Thyroid gland (tissue), 4 donors: Measurements from ENCODE around the gene DMD. TPM values are rescaled to one million over a fixed set of nuclear protein-coding genes. Genes with fewer than 3 reads are reported as not detected.
"Not testable (repeated sequence)": the region's sequence is repeated elsewhere in the genome, so short reads cannot be mapped to it uniquely, and the experiment has no call there.

Experiments
- DNase-seq, 2 donors: peaks; one replicate each; pipeline ENCODE4 v3.0.0-alpha.2; 2019
- H3K27ac ChIP-seq, 3 donors: fragments of 200-600 bp; sonication (generic); 1 replicate in 2 of 3; 2 replicates in 1 of 3; pipeline ENCODE4 v1.5.1; 2016 to 2019; ENCODE audit warnings: mild to moderate bottlenecking in 1 of 3, moderate library complexity in 1 of 3
- H3K27me3 ChIP-seq: fragments of 200-600 bp; sonication (generic); one replicate; pipeline ENCODE4 v1.5.1; 2019
- H3K36me3 ChIP-seq, 2 donors: fragments of 200-600 bp; sonication (generic); one replicate each; pipeline ENCODE4 v1.5.1; 2016 to 2019
- H3K4me1 ChIP-seq, 2 donors: fragments of 200-600 bp; sonication (generic); one replicate each; pipeline ENCODE4 v1.5.1; 2017 to 2019
- H3K4me3 ChIP-seq, 3 donors: fragments of 200-600 bp; sonication (generic); replicated peaks in 1 of 3; 1 replicate in 2 of 3; 2 replicates in 1 of 3; pipeline ENCODE4 v1.5.1; 2016; ENCODE audit warnings: mild to moderate bottlenecking in 1 of 3
- H3K9me3 ChIP-seq: fragments of 200-600 bp; sonication (generic); one replicate; pipeline ENCODE4 v1.5.1; 2017
- POLR2A ChIP-seq, 2 donors: fragments of 450-650 bp; IDR thresholded peaks; one replicate each; pipeline ENCODE4 v1.6.1; 2017; ENCODE audit warnings: antibody characterized with exemption in 2 of 2, mild to moderate bottlenecking in 2 of 2, moderate library complexity in 1 of 2
- WGBS, 2 donors: methylation state at CpG; one replicate each; pipeline ENCODE4 v1.1.5; 2017; 5-methylcytosine and 5-hydroxymethylcytosine counted together
- intact Hi-C: fragments of 100-400 bp; cut with DNase I; formaldehyde crosslinking; loops from one replicate; pipeline ENCODE4 v1.15.1; 2023
- total RNA-seq, 4 donors: library from RNA; depleted of rRNA; stranded (reverse); fragments of >200 nt; gene quantifications; one replicate each; pipeline ENCODE4 v1.2.3, GENCODE V29; 2016
- TF ChIP-seq, protein P1 (sequence below), 6 experiments: fragments of 200-600 bp in 3 of 6; fragments of 450-650 bp in 3 of 6; sonication (generic) in 3 of 6; IDR thresholded peaks; one replicate each; pipeline ENCODE4 v1.5.1; 2016 to 2019; ENCODE audit warnings: antibody characterized with exemption in 6 of 6, mild to moderate bottlenecking in 2 of 6, inconsistent platforms in 1 of 6, moderate library complexity in 1 of 6

Gene DMD
- total RNA-seq, 4 donors from 2014 or later, result 16.5 to 24.0 (median 21.7) TPM

DNA sequence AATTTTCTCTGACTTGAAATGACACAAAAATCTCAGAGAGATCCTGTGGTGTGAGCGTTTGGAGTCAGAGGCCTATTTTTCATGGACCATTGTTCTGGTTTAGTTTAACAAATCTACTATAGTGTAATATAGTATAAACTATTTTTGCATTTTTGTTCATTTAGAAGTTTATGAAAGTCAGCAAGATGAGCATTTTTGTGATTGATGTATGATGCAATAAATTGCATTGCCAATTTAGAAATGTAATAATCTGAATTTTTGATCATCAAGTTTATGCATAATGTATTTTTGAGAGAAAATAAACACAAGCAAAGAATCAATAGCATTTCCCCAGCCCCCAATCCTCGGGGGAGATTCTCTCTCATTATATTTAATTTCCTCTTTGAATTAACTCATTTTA lies 1620.0 kb downstream of the DMD start:
- Histone ChIP-seq H3K27me3 (no peaks in the 10 kb centered on the region), H3K4me3 (no peak overlapping the region), H3K27ac (no peak overlapping the region), H3K9me3 (no peaks in the 10 kb centered on the region), H3K36me3 (no peaks in the 10 kb centered on the region), H3K4me1 (peaks cover 0 to 3% of the 10 kb centered on the region in 2 donors)
- TF ChIP-seq, protein P1, sequence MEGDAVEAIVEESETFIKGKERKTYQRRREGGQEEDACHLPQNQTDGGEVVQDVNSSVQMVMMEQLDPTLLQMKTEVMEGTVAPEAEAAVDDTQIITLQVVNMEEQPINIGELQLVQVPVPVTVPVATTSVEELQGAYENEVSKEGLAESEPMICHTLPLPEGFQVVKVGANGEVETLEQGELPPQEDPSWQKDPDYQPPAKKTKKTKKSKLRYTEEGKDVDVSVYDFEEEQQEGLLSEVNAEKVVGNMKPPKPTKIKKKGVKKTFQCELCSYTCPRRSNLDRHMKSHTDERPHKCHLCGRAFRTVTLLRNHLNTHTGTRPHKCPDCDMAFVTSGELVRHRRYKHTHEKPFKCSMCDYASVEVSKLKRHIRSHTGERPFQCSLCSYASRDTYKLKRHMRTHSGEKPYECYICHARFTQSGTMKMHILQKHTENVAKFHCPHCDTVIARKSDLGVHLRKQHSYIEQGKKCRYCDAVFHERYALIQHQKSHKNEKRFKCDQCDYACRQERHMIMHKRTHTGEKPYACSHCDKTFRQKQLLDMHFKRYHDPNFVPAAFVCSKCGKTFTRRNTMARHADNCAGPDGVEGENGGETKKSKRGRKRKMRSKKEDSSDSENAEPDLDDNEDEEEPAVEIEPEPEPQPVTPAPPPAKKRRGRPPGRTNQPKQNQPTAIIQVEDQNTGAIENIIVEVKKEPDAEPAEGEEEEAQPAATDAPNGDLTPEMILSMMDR (IDR thresholded peaks at IDR 0.05), result no peak
- intact Hi-C loops, result no loop called here
- DNase-seq, result no peak
- WGBS, 2 donors, result 91 to 93% methylated on average over 2 of the region's 2 CpGs

- Histone ChIP-seq H3K27ac (no peak overlapping the region), H3K9me3 (no peaks in the 10 kb centered on the region), H3K4me3 (no peak overlapping the region), H3K4me1 (peaks cover 0 to 3% of the 10 kb centered on the region in 2 donors), H3K27me3 (no peaks in the 10 kb centered on the region), H3K36me3 (no peaks in the 10 kb centered on the region)
- 75 to 82% methylated on average over 5 of the region's 5 CpGs for WGBS, 2 donors
- TF ChIP-seq, protein P1 (IDR thresholded peaks at IDR 0.05), result no peak
- TF ChIP-seq POLR2A (IDR thresholded peaks at IDR 0.05), result no peak
- intact Hi-C loops, result no loop called here
- no peak for DNase-seq
These were observed 1620.7 kb downstream of the DMD start for GRCh38 chrX:31590581-31591114.

- TF ChIP-seq, protein P1 (IDR thresholded peaks at IDR 0.05), result no peak
- TF ChIP-seq POLR2A (IDR thresholded peaks at IDR 0.05), result no peak
- H3K36me3 ChIP-seq, result no peaks in the 10 kb centered on the region
- WGBS, 2 donors, result 91 to 95% methylated on average over 3 of the region's 3 CpGs
- H3K9me3 ChIP-seq, result no peaks in the 10 kb centered on the region
- H3K4me1 ChIP-seq, result peaks cover 0 to 3% of the 10 kb centered on the region in 2 donors
- no peak overlapping the region for H3K4me3 ChIP-seq
- no peak overlapping the region for H3K27ac ChIP-seq
- intact Hi-C loops, result no loop called here
- no peak for DNase-seq
- no peaks in the 10 kb centered on the region for H3K27me3 ChIP-seq
These were observed 1621.8 kb downstream of the DMD start for GRCh38 chrX:31589503-31589902.

DNA sequence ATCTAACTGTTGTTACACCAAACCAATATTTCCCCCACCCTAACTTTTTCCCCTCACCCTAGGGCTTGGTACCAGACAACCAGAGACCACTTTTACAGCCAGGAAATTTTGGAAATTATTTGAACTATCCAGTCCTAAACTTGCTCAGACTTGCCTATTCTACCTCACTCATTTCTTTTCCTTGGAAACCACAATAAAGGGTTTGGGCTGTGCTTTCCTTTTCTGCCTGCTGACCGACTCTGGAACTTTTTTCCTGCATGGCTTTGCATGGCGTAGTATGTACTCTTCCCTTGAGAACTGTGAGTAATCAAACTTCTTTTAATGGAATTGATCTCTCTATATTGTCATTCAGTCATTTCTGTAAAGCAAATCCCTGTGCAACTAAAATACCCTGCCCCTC lies 1623.0 kb downstream of the DMD start:
- Histone ChIP-seq H3K27ac (no peak overlapping the region), H3K36me3 (no peaks in the 10 kb centered on the region), H3K27me3 (no peaks in the 10 kb centered on the region), H3K9me3 (no peaks in the 10 kb centered on the region), H3K4me1 (peaks cover 0 to 3% of the 10 kb centered on the region in 2 donors), H3K4me3 (no peak overlapping the region)
- DNase-seq, result no peak
- TF ChIP-seq POLR2A (IDR thresholded peaks at IDR 0.05), result no peak
- TF ChIP-seq, protein P1 (IDR thresholded peaks at IDR 0.05), result no peak
- intact Hi-C loops, result no loop called here
- 83 to 88% methylated on average over 2 of the region's 2 CpGs for WGBS, 2 donors

DNA sequence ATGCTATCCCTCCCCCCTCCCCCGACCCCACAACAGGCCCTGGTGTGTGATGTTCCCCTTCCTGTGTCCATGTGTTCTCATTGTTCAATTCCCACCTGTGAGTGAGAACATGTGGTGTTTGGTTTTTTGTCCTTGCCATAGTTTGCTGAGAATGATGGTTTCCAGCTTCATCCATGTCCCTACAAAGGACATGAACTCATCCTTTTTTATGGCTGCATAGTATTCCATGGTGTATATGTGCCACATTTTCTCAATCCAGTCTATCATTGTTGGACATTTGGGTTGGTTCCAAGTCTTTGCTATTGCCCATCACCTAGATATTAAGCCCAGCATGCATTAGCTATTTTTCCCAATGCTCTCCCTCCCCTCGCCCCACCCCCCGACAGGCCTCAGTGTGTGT lies 1627.5 kb downstream of the DMD start:
- H3K9me3 ChIP-seq, intact Hi-C loops, H3K4me1 ChIP-seq, H3K36me3 ChIP-seq, DNase-seq, H3K4me3 ChIP-seq, H3K27ac ChIP-seq, H3K27me3 ChIP-seq: not testable (repeated sequence)
- 100% methylated on average over 3 of the region's 3 CpGs for WGBS, 2 donors

DNA sequence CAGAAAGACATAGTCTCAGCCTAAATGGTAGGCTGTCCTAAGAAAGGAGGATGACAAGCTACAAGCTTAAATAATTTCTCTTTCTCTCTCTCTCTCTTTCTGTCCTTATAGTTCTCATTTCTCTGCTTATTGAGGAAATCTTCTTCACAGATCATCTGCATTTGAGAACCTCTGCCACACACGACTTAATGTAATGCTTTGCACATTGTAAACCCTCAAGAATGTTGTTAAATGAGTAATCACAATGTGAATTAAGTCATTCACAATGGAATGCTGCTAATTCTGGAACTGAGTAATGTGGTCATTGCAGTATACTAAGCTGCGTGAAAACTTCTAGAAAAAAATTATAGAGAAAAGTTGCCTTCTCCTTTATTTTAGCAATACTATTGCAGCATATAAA lies 1630.6 kb downstream of the DMD start:
- WGBS, 2 donors, result 60 to 65% methylated on average over 2 of the region's 2 CpGs
- Histone ChIP-seq H3K4me3 (no peak overlapping the region), H3K36me3 (no peaks in the 10 kb centered on the region), H3K27ac (no peak overlapping the region), H3K27me3 (no peaks in the 10 kb centered on the region), H3K4me1 (no peaks in the 10 kb centered on the region), H3K9me3 (no peaks in the 10 kb centered on the region)
- no peak for TF ChIP-seq POLR2A (IDR thresholded peaks at IDR 0.05)
- TF ChIP-seq, protein P1 (IDR thresholded peaks at IDR 0.05), result no peak
- intact Hi-C loops, result no loop called here
- DNase-seq, result no peak
